GM19193 (cell line): ENCODE data around the gene DCST1.

ENCODE experiments used
- POLR2A ChIP-seq: IDR thresholded peaks from 4 replicates; pipeline ENCODE4 v1.6.1; 2011; ENCODE audit not compliant: insufficient read depth, insufficient read length; ENCODE audit errors: extremely low read depth

Gene DCST1

GRCh38 chr1:155063550-155064110 is 30.0 kb downstream of the DCST1 start, which contains the start of gene EFNA4:
Gene EFNA4 (plus strand): TSS chr1:155063740. CDS start chr1:155063824, 84 bp downstream.
- peak; percentile 68 for TF ChIP-seq POLR2A

GRCh38 chr1:155064111-155064831 is 30.6 kb downstream of the DCST1 start:
- TF ChIP-seq POLR2A: no peak

- no peak for TF ChIP-seq POLR2A
Observed at GRCh38 chr1:155064832-155065429, 31.3 kb downstream of the DCST1 start.

- TF ChIP-seq POLR2A: no peak
Observed at GRCh38 chr1:155066777-155067176, 33.2 kb downstream of the DCST1 start.

GRCh38 chr1:155068599-155068998 is 35.0 kb downstream of the DCST1 start:
- no peak for TF ChIP-seq POLR2A

- TF ChIP-seq POLR2A: no peak
Observed at GRCh38 chr1:155069551-155070157, 36.0 kb downstream of the DCST1 start.

GRCh38 chr1:155070158-155070621 is 36.6 kb downstream of the DCST1 start:
- TF ChIP-seq POLR2A: no peak

GRCh38 chr1:155070721-155071569 is 37.3 kb downstream of the DCST1 start:
- no peak for TF ChIP-seq POLR2A

- TF ChIP-seq POLR2A: no peak
Observed at GRCh38 chr1:155071701-155072100, 38.1 kb downstream of the DCST1 start.

GRCh38 chr1:155072531-155073289 is 39.1 kb downstream of the DCST1 start:
- TF ChIP-seq POLR2A: no peak

GRCh38 chr1:155073377-155074242 is 40.0 kb downstream of the DCST1 start:
- no peak for TF ChIP-seq POLR2A

GRCh38 chr1:155075535-155075934 is 41.9 kb downstream of the DCST1 start:
- TF ChIP-seq POLR2A: no peak

GRCh38 chr1:155076371-155076770 is 42.7 kb downstream of the DCST1 start:
- TF ChIP-seq POLR2A: no peak

- TF ChIP-seq POLR2A: no peak
Observed at GRCh38 chr1:155077346-155077745, 43.7 kb downstream of the DCST1 start.
